Retinal pigment epithelial cell (primary cell): Measurements from ENCODE around the gene ASPA.
A peak's percentile ranks its signal among the peaks of the same experiment; 100 is the strongest.

Experiments used
- DNase-seq: peaks from one replicate; pipeline ENCODE4 v3.0.0-alpha.2; 2010; ENCODE audit warnings: low read depth
- H3K4me3 ChIP-seq: 2 replicates; pipeline ENCODE4 v1.5.1; 2011; ENCODE audit warnings: mild to moderate bottlenecking, low read length, control low read depth, moderate library complexity
- CTCF ChIP-seq: conservative IDR thresholded peaks from 2 replicates; pipeline ENCODE4 v1.5.1; 2011; ENCODE audit warnings: low read depth, low read length, control low read depth, inconsistent platforms

ASPA gene

GRCh38 chr17:3544365-3544764 is 68.6 kb downstream of the ASPA start:
- DNase-seq, result no peak
- TF ChIP-seq CTCF, result no peak
- H3K4me3 ChIP-seq, result no peak overlapping the region

GRCh38 chr17:3545151-3545550 is 69.4 kb downstream of the ASPA start:
- DNase-seq, result no peak
- no peak overlapping the region for H3K4me3 ChIP-seq
- TF ChIP-seq CTCF, result no peak

- no peak for DNase-seq
- no peak for TF ChIP-seq CTCF
- no peak overlapping the region for H3K4me3 ChIP-seq
Measured at GRCh38 chr17:3546521-3546920, 70.7 kb downstream of the ASPA start.

- DNase-seq, result no peak
- TF ChIP-seq CTCF, result no peak
- H3K4me3 ChIP-seq, result no peak overlapping the region
Measured at GRCh38 chr17:3546997-3547396, 71.2 kb downstream of the ASPA start.

- no peak for TF ChIP-seq CTCF
- no peak for DNase-seq
- no peak overlapping the region for H3K4me3 ChIP-seq
Measured at GRCh38 chr17:3547628-3548027, 71.8 kb downstream of the ASPA start.

GRCh38 chr17:3549610-3550162 is 73.9 kb downstream of the ASPA start:
- no peak for DNase-seq
- no peak for TF ChIP-seq CTCF
- H3K4me3 ChIP-seq, result no peak overlapping the region

- no peak overlapping the region for H3K4me3 ChIP-seq
- DNase-seq, result no peak
- peak; percentile 10 for TF ChIP-seq CTCF
Measured at GRCh38 chr17:3551189-3551588, 75.4 kb downstream of the ASPA start.
